CD1c-positive myeloid dendritic cell (primary cell): ENCODE results near the gene ATXN7L3.
"Not testable (repeated sequence)": the region's sequence is repeated elsewhere in the genome, so short reads cannot be mapped to it uniquely, and the experiment has no call there.

Experiments used
- DNase-seq: peaks from one replicate; pipeline ENCODE4 v3.0.0-alpha.2; 2016; ENCODE audit errors: extremely low spot score

The ATXN7L3 gene

GRCh38 chr17:44176257-44176656 is 23.4 kb downstream of the ATXN7L3 start:
- DNase-seq: no peak

DNA sequence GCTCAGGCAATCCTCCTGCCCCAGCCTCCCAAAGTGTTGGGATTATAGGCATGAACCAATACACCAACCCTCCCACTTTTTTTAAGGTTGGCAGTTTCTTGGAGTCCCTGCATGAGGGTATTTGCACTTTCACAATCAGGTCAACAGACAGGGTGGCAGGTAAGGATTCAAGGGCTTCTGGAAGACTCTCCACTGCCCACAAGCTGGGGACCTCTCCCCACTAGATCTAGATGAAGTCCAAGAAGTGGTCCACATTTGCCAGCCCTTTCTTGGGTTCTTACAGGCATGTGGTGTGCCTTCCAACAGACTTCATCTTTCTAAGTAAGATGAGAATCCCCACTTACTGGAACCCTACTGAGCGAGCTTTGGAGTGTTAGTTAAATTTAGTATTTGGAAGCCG is 25.3 kb downstream of the ATXN7L3 start:
- no peak for DNase-seq

- no peak for DNase-seq
Measured at GRCh38 chr17:44171931-44172455, 27.7 kb downstream of the ATXN7L3 start.

GRCh38 chr17:44170499-44171201 is 29.0 kb downstream of the ATXN7L3 start, which contains the start of gene ASB16:
ASB16 (plus strand) TSS chr17:44170704; CDS start chr17:44170790, 86 bp downstream.
- no peak for DNase-seq

GRCh38 chr17:44170135-44170498 is 29.6 kb downstream of the ATXN7L3 start:
- no peak for DNase-seq

DNA sequence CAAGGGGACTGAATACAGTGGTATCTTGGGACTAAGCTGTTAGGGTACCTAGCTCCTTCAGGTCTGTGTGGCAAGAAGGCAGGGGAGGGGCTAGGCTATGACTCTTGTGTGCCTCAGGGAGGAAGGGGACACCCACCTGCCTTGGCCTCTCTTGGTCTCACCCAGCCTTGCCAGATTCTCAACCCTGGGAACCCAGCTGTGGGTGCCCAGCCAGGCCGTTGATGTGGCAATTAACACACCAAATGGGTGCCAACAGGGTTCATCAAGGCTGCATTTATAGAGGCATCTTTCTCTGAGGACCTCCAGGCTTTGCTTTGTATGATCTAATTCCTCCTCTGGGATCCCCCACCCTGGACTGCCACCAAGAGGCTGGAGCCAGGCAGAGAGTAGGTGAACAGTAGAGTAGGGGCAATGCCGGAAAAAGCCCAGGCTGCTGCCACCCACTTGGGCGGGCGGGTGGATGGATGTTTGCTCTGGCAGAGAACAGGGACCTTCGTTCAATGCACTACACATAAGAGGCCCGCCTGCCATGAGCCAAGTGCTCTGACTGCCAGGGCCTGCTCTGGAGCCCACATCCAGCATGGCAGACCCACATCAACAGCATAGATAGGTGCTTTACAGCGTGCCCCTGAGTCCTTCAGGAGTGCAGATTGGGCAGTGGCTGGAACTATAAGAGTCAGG is 32.4 kb downstream of the ATXN7L3 start:
- DNase-seq: no peak

DNA sequence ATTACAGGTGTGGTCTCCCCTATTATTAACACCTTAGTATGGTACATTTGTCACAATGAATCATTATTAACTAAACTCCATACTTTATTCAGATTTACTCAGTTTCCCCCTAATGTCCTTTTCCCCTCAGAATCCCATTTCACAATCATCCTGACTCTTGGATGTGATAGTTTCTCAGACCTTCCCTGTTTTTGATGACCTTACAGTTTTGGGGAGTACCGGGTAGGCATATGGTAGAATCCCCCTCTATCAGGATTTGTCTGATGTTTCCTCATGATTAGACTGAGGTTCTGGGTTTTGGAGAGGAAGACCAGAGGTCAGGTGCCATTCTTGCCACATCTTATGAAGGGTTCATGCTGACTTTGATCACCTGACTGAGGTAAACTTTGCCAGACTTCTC is 35.2 kb downstream of the ATXN7L3 start:
- DNase-seq: no peak

DNA sequence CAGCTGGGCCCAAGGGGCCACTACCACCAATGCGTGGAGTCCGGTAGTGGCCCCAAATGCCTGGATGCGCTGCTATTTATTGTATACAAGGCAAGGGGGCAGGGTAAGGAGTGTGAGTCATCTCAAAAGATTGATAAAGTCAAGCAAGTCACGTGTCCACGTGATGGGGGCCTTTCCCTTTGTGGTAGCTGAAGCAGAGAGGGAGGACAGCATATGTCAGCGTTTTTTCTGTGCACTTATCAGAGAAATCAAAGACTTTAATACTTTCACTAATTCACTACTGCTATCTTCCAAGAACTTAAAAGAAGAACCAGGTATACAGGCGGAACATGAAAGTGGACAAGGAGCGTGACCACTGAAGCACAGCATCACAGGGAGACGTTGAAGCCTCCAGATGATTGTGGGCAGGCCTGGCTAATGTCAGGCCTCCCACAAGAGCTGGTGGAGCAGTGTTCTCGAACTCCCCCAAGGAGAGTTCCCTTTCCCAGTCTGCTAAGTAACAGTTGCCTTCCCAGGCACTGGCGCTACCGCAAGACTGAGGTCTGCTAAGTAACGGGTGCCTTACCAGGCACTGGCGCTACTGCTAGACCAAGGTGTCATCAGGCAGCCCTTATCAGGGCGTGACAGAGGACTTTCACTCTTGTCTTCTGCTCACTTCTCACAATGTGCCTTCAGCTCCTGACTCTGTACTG is 40.0 kb downstream of the ATXN7L3 start:
- DNase-seq: no peak

- no peak for DNase-seq
Measured at GRCh38 chr17:44155488-44155887, 44.2 kb downstream of the ATXN7L3 start.

- DNase-seq: no peak
Measured at GRCh38 chr17:44152875-44153274, 46.8 kb downstream of the ATXN7L3 start.

- no peak for DNase-seq
Measured at GRCh38 chr17:44149750-44150329, 49.8 kb downstream of the ATXN7L3 start.

DNA sequence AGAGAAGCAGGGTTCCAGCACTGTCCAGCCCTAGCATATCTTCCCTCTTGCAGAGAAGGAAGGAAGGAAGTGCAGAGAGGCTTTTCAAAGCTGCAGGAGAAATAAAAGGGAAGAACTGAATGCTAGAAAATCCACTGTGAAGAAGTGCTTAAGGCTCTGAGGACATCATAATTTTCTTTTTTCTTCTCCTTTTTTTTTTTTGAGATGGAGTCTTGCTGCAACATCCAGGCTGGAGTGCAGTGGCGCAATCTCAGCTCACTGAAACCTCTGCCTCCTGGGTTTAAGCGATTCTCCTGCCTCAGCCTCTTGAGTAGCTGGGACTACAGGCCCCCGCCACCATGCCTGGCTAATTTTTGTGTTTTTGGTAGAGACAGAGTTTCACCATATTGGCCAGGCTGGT is 50.6 kb downstream of the ATXN7L3 start:
- peak; percentile 28 for DNase-seq

DNA sequence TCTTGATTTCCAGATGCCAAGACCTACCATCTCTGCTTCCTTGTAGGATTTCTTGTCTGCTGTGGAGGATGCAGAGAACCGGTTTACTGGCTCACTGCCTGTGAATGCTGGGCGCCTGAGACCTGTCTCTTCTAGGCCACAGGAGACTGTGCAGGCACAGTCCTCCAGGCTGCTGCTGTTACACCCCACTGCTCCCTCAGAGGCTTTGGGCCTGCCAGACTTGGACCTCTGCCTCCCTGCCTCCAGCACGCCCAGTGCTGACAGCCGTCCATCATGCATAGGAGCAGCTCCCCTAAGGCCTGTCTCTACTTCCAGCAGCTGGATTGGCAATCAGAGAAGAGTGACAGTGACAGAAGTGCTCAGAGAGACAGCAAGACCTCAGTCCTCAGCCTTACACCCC is 51.9 kb downstream of the ATXN7L3 start:
- DNase-seq: no peak

DNA sequence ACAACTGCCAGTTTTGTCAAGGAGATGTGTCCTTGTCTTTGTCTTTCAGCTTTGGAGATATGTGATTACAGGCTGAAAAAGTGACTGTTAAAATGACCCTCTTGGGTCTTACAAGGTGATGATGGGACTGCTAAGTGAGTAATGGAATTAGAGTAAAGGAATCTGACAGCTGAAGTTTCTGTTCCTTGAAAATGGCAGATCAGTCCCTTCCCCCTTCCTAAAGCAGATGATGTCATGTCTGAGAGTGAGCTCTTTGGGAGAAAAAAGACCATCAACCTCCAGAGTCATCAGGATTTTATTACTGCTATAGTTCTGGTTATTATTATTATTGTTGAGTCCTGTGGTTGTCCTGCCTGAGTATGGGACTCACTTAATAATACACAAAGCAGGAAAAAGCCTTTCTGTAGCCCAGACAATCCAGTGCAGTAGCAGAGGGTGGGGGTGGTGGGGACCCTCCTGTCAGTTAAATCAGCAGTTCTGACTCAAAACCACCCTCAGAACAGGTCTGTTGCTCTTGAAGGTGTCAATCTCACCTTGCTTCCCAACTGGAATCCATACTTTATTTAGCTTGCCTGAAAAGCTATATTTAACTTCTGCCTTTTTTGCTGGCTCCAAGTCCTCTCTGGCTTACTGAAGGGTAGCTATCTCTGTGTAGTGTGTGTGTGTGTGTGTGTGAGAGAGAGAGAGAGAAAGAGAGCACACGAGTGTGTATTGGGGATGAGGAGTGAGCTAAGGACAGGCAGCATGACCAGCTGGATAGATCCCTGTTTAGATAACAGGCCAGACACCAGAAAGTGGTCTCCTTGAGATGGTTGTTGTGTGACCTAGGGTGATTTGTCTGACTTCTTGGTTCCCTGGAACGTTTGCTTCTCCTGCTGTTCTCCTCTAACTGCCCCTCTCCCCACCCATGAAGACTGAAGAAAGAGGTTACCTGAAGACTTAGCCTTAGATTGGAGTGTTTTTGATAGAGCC is 53.0 kb downstream of the ATXN7L3 start:
- DNase-seq: peak; percentile 68

GRCh38 chr17:44144966-44145739 is 54.5 kb downstream of the ATXN7L3 start:
- DNase-seq: no peak

GRCh38 chr17:44143921-44144320 is 55.8 kb downstream of the ATXN7L3 start:
- DNase-seq: not testable (repeated sequence)
